PC-3 (cell line): Measurements from ENCODE around the gene UQCR10. TPM values are rescaled to one million over a fixed set of nuclear protein-coding genes. Genes with fewer than 3 reads are reported as not detected.

Source experiments
- ATAC-seq: fragments of 200-7000 bp; cut with Tn5 transposase; 2 replicates; pipeline ENCODE4 v1.9.1; 2020; ENCODE audit warnings: mild to moderate bottlenecking, moderate library complexity
- BruUV-seq: library from RNA; stranded (reverse); fragments of 400-500 nt; replicated peaks from 2 replicates; lab custom pipeline; 2021; lab: Mats Ljungman, UMichigan
- CTCF ChIA-PET: fragments of 300-600 bp; sonication (Branson Sonifier 250); formaldehyde crosslinking; loops from one replicate; lab custom pipeline; 2022; ENCODE audit warnings: antibody characterized with exemption; lab: Charles Lee
- POLR2A ChIA-PET: fragments of 300-600 bp; sonication (Branson Sonifier 250); formaldehyde crosslinking; loops from one replicate; lab custom pipeline; 2022; ENCODE audit warnings: antibody characterized with exemption; ENCODE audit not compliant: unreplicated experiment; lab: Charles Lee
- DNase-seq: peaks from one replicate; pipeline ENCODE4 v3.0.0-alpha.2; 2015
- H2AFZ ChIP-seq: fragments of 300-600 bp; sonication (generic); 2 replicates; pipeline ENCODE4 v1.6.0; 2016; ENCODE audit warnings: antibody characterized with exemption, low read length
- H3F3A ChIP-seq: fragments of 300-600 bp; sonication (generic); one replicate; pipeline ENCODE4 v1.6.0; 2017; ENCODE audit warnings: antibody characterized with exemption, low read length, control low read depth, mild to moderate bottlenecking; ENCODE audit not compliant: unreplicated experiment
- H3K27ac ChIP-seq: fragments of 300-600 bp; sonication (generic); 2 replicates; pipeline ENCODE4 v1.5.1; 2016; ENCODE audit warnings: mild to moderate bottlenecking, low read length
- H3K27me3 ChIP-seq: fragments of 300-600 bp; sonication (generic); 2 replicates; pipeline ENCODE4 v1.6.1; 2016; ENCODE audit warnings: low read length, mixed read lengths
- H3K36me3 ChIP-seq: fragments of 300-600 bp; sonication (generic); 2 replicates; pipeline ENCODE4 v1.6.1; 2016; ENCODE audit warnings: low read depth, mixed run types, low read length, mixed read lengths
- H3K4me1 ChIP-seq: fragments of 300-600 bp; sonication (generic); 2 replicates; pipeline ENCODE4 v1.5.1; 2016; ENCODE audit warnings: low read length; ENCODE audit not compliant: insufficient read depth
- H3K4me2 ChIP-seq: fragments of 300-600 bp; sonication (generic); 2 replicates; pipeline ENCODE4 v1.6.0; 2016; ENCODE audit warnings: low read length
- H3K4me3 ChIP-seq: fragments of 300-600 bp; sonication (generic); 2 replicates; pipeline ENCODE4 v1.5.1; 2016; ENCODE audit warnings: mild to moderate bottlenecking, low read length, mixed read lengths
- H3K79me2 ChIP-seq: fragments of 300-600 bp; sonication (generic); 2 replicates; pipeline ENCODE4 v1.6.1; 2017; ENCODE audit warnings: low read length, mixed read lengths
- H3K9ac ChIP-seq: fragments of 300-600 bp; sonication (generic); 2 replicates; pipeline ENCODE4 v1.6.0; 2016; ENCODE audit warnings: mild to moderate bottlenecking, low read length
- H3K9me2 ChIP-seq: fragments of 300-600 bp; sonication (generic); replicated peaks from 2 replicates; pipeline ENCODE4 v1.6.1; 2016; ENCODE audit warnings: mixed run types, low read length, mixed read lengths
- H3K9me3 ChIP-seq: fragments of 300-600 bp; sonication (generic); 2 replicates; pipeline ENCODE4 v1.6.1; 2016; ENCODE audit warnings: low read length, mixed read lengths
- H4K20me1 ChIP-seq: fragments of 300-600 bp; sonication (generic); 2 replicates; pipeline ENCODE4 v1.6.1; 2016; ENCODE audit warnings: low read length, mixed read lengths
- EZH2 ChIP-seq: fragments of 300-600 bp; sonication (generic); IDR thresholded peaks from one replicate; pipeline ENCODE4 v1.6.1; 2017; ENCODE audit warnings: antibody characterized with exemption, mild to moderate bottlenecking, low read length; ENCODE audit not compliant: unreplicated experiment
- EZH2phosphoT487 ChIP-seq: fragments of 300-600 bp; sonication (generic); IDR thresholded peaks from 2 replicates; pipeline ENCODE4 v1.6.1; 2018; ENCODE audit warnings: mild to moderate bottlenecking, antibody characterized with exemption, low read length, borderline replicate concordance
- intact Hi-C: fragments of 100-400 bp; cut with micrococcal nuclease; formaldehyde crosslinking; loops from 2 replicates; pipeline ENCODE4 v1.9.0; 2023
- total RNA-seq: library from RNA; depleted of rRNA; stranded (reverse); fragments of >200 nt; gene quantifications from 2 replicates; pipeline ENCODE4 v1.2.3, GENCODE V29; 2014
- TF ChIP-seq, protein P1 (sequence below): fragments of 300-600 bp; sonication (generic); conservative IDR thresholded peaks from 2 replicates; pipeline ENCODE4 v1.5.1; 2017; ENCODE audit warnings: antibody characterized with exemption, low read depth, mild to moderate bottlenecking, low read length

UQCR10 gene
- total RNA-seq, 1 experiment from 2014 or later = 196 TPM

DNA sequence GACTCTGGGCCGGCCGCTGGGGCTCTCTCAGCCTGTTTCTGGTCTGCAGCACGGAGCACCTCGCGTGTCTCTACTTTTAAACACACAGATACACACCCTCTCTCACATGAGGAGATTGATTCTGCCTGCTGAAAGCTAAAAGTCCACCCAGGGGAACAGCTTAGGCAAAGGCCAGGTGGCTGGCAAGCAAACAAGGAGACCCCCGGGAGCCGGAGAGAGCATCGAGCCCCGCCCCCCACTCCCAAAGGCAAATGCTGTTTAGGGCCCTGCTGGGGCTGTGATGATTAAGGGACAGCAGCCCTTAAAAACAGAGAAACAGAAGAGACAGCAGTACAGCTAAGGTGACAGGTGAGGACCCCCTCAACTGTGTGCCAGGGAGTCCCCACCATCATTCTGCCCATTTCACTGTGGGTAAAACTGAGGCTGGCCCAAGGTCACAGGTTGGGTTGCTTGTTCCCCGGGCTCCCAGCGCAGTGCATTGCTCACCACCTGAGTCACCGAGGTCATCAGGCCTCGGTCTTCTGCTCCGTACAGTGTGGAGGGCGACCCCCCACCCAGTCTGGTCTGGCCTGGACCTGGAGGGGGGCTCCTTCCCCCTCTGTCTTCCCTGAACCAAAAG, 40.5 kb upstream of the UQCR10 start:
- no peaks in the 10 kb centered on the region for H3F3A ChIP-seq
- ChIA-PET POLR2A (no interaction called here), CTCF (no interaction called here)
- no peaks in the 10 kb centered on the region for H3K9me3 ChIP-seq
- DNase-seq (no peak), ATAC-seq (no peak)
- TF ChIP-seq EZH2 (no peak), EZH2phosphoT487 (no peak)
- TF ChIP-seq, protein P1, sequence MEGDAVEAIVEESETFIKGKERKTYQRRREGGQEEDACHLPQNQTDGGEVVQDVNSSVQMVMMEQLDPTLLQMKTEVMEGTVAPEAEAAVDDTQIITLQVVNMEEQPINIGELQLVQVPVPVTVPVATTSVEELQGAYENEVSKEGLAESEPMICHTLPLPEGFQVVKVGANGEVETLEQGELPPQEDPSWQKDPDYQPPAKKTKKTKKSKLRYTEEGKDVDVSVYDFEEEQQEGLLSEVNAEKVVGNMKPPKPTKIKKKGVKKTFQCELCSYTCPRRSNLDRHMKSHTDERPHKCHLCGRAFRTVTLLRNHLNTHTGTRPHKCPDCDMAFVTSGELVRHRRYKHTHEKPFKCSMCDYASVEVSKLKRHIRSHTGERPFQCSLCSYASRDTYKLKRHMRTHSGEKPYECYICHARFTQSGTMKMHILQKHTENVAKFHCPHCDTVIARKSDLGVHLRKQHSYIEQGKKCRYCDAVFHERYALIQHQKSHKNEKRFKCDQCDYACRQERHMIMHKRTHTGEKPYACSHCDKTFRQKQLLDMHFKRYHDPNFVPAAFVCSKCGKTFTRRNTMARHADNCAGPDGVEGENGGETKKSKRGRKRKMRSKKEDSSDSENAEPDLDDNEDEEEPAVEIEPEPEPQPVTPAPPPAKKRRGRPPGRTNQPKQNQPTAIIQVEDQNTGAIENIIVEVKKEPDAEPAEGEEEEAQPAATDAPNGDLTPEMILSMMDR = no peak
- no peak overlapping the region for H3K9ac ChIP-seq
- H3K79me2 ChIP-seq = no peaks in the 10 kb centered on the region
- intact Hi-C loops = no loop called here
- no peaks in the 10 kb centered on the region for H3K9me2 ChIP-seq
- H3K4me1 ChIP-seq = no peaks in the 10 kb centered on the region
- no peaks in the 10 kb centered on the region for H3K36me3 ChIP-seq
- no peak overlapping the region for H3K4me3 ChIP-seq
- H3K27me3 ChIP-seq = no peaks in the 10 kb centered on the region
- no TSS peak for BruUV-seq
- H4K20me1 ChIP-seq = no peaks in the 10 kb centered on the region
- no peak overlapping the region for H3K27ac ChIP-seq
- no peak overlapping the region for H2AFZ ChIP-seq
- no peak overlapping the region for H3K4me2 ChIP-seq

DNA sequence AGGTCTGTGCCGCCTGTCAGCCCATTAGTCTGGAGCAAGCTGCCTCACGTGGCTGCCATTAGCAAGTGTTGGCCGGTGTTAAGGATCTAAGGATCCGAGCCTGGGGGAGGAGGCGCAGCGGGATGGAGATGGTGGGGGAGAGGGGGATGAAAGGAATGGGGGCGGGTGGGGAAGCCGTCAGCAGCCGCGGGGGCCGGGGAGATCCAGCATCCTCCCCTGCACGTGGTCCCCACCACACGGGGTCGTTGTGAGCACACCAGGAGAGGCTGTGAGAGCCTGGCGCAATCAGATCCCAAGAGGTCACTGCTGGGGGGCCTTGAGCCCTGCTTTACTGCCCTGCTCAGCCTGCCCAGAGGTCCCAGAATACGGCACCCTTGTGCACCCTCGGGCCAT, 40.0 kb upstream of the UQCR10 start:
- Histone ChIP-seq H3K9ac (no peak overlapping the region), H3K9me2 (no peaks in the 10 kb centered on the region), H3K27ac (no peak overlapping the region), H3K27me3 (no peaks in the 10 kb centered on the region), H3K9me3 (no peaks in the 10 kb centered on the region), H2AFZ (no peak overlapping the region), H3F3A (no peaks in the 10 kb centered on the region), H3K4me2 (no peak overlapping the region), H3K36me3 (no peaks in the 10 kb centered on the region), H3K4me1 (no peaks in the 10 kb centered on the region), H3K4me3 (no peak overlapping the region), H4K20me1 (no peaks in the 10 kb centered on the region), H3K79me2 (no peaks in the 10 kb centered on the region)
- DNase-seq (no peak), ATAC-seq (peak; percentile 46; the same call in 1 of the 2 replicates)
- ChIA-PET POLR2A (no interaction called here), CTCF (no interaction called here)
- no TSS peak for BruUV-seq
- intact Hi-C loops = no loop called here
- TF ChIP-seq, protein P1 = 0 out of 2 replicates have a peak, but pooled peaks have one; percentile 27
- no peak for TF ChIP-seq EZH2

- H3K36me3 ChIP-seq = no peaks in the 10 kb centered on the region
- ChIA-PET CTCF (no interaction called here), POLR2A (no interaction called here)
- H3K4me3 ChIP-seq = no peak overlapping the region
- H2AFZ ChIP-seq = no peak overlapping the region
- intact Hi-C loops = no loop called here
- no peaks in the 10 kb centered on the region for H3F3A ChIP-seq
- no peaks in the 10 kb centered on the region for H3K4me1 ChIP-seq
- no peaks in the 10 kb centered on the region for H4K20me1 ChIP-seq
- TF ChIP-seq, protein P1 = no peak
- TF ChIP-seq EZH2 (no peak), EZH2phosphoT487 (no peak)
- no peak for DNase-seq
- no TSS peak for BruUV-seq
- no peaks in the 10 kb centered on the region for H3K9me3 ChIP-seq
- no peak overlapping the region for H3K27ac ChIP-seq
- no peak for ATAC-seq
- no peak overlapping the region for H3K9ac ChIP-seq
- no peaks in the 10 kb centered on the region for H3K27me3 ChIP-seq
- H3K79me2 ChIP-seq = no peaks in the 10 kb centered on the region
- no peak overlapping the region for H3K4me2 ChIP-seq
- H3K9me2 ChIP-seq = no peaks in the 10 kb centered on the region
Observed at GRCh38 chr22:29729161-29729560, 38.0 kb upstream of the UQCR10 start.
